HL-60 (cell line): ENCODE measurements around the gene GLIS1.

Experiments used
- DNase-seq, 2 experiments: peaks; one replicate each; pipeline ENCODE4 v3.0.0-alpha.2; 2010 to 2020; ENCODE audit warnings: low read depth in 1 of 2, low spot score in 1 of 2
- H3K27ac ChIP-seq: fragments of 250-450 bp; sonication (Bioruptor Pico); replicated peaks from 2 replicates; pipeline ENCODE4 v1.5.1; 2020; ENCODE audit warnings: mild to moderate bottlenecking, moderate library complexity
- H3K27me3 ChIP-seq: fragments of 250-450 bp; sonication (Bioruptor Pico); 2 replicates; pipeline ENCODE4 v1.5.1; 2021; ENCODE audit warnings: mild to moderate bottlenecking, moderate library complexity; ENCODE audit not compliant: insufficient read depth, poor library complexity, severe bottlenecking
- H3K4me3 ChIP-seq: replicated peaks from 2 replicates; pipeline ENCODE4 v1.5.1; 2011; ENCODE audit warnings: mild to moderate bottlenecking, control low read depth, low read length; ENCODE audit not compliant: insufficient read depth
- GABPA ChIP-seq: IDR thresholded peaks from 2 replicates; pipeline ENCODE4 v1.6.1; 2012; ENCODE audit warnings: low read depth
- POLR2AphosphoS5 ChIP-seq: IDR thresholded peaks from 2 replicates; pipeline ENCODE4 v1.6.1; 2012; ENCODE audit warnings: low read depth
- SPI1 ChIP-seq: IDR thresholded peaks from 2 replicates; pipeline ENCODE4 v1.6.1; 2012; ENCODE audit warnings: low read depth, mild to moderate bottlenecking, borderline replicate concordance
- TF ChIP-seq, protein P1 (sequence below): IDR thresholded peaks from one replicate; pipeline ENCODE4 v1.5.1; 2011; ENCODE audit warnings: low read length, control low read depth, inconsistent platforms; ENCODE audit not compliant: insufficient read depth
- TF ChIP-seq, protein P2 (sequence below): IDR thresholded peaks from 2 replicates; pipeline ENCODE4 v1.6.1; 2012; ENCODE audit warnings: low read depth; ENCODE audit not compliant: insufficient replicate concordance

The GLIS1 gene

DNA sequence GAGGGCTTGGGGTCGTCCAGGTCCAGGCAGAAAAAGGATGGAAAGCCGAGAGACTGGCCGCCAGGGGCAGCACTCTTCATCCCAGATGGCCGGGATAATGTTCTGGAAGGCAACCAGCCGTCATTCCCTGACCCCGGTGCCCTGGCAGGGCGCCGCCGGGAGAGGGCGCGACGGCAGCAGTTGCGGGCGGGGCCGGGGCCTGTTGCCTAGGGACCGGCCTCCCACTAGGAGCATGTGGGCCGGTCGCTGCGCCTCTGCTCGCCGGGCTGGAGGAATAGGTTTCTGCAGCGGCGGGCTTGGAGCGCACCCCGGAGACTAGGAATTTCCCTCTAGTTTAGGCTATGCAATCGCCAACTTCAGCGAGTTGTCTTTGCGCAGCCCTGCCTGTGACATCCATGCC lies 268.8 kb downstream of the GLIS1 start:
- TF ChIP-seq SPI1 = no peak
- no peak for TF ChIP-seq POLR2AphosphoS5
- no peaks in the 10 kb centered on the region for H3K27me3 ChIP-seq
- no peak for DNase-seq
- H3K27ac ChIP-seq = no peak overlapping the region
- H3K4me3 ChIP-seq = no peak overlapping the region

DNA sequence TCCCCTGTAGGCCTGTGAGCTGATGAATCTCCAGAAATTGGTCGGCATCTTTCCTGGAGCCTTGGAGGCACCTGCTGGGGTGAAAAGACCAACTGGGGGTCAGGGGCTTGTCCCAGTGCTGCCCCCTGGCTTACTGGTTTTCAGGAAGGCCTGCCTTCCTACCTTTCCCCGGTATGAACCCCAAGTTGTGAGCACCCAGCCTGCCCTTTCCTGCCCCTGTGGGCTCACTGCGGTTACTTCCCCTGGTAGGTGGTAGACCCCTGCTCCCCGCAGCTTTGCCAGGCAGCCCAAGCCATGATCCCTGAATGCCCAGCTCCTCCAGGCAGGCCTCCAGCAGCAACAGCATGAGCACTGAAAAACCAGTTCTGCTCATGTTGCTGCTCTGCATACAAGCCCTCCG lies 269.6 kb downstream of the GLIS1 start:
- Histone ChIP-seq H3K27me3 (no peaks in the 10 kb centered on the region), H3K27ac (no peak overlapping the region), H3K4me3 (no peak overlapping the region)
- DNase-seq = no peak
- TF ChIP-seq, protein P1, sequence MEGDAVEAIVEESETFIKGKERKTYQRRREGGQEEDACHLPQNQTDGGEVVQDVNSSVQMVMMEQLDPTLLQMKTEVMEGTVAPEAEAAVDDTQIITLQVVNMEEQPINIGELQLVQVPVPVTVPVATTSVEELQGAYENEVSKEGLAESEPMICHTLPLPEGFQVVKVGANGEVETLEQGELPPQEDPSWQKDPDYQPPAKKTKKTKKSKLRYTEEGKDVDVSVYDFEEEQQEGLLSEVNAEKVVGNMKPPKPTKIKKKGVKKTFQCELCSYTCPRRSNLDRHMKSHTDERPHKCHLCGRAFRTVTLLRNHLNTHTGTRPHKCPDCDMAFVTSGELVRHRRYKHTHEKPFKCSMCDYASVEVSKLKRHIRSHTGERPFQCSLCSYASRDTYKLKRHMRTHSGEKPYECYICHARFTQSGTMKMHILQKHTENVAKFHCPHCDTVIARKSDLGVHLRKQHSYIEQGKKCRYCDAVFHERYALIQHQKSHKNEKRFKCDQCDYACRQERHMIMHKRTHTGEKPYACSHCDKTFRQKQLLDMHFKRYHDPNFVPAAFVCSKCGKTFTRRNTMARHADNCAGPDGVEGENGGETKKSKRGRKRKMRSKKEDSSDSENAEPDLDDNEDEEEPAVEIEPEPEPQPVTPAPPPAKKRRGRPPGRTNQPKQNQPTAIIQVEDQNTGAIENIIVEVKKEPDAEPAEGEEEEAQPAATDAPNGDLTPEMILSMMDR = no peak
- no peak for TF ChIP-seq SPI1
- TF ChIP-seq, protein P2, sequence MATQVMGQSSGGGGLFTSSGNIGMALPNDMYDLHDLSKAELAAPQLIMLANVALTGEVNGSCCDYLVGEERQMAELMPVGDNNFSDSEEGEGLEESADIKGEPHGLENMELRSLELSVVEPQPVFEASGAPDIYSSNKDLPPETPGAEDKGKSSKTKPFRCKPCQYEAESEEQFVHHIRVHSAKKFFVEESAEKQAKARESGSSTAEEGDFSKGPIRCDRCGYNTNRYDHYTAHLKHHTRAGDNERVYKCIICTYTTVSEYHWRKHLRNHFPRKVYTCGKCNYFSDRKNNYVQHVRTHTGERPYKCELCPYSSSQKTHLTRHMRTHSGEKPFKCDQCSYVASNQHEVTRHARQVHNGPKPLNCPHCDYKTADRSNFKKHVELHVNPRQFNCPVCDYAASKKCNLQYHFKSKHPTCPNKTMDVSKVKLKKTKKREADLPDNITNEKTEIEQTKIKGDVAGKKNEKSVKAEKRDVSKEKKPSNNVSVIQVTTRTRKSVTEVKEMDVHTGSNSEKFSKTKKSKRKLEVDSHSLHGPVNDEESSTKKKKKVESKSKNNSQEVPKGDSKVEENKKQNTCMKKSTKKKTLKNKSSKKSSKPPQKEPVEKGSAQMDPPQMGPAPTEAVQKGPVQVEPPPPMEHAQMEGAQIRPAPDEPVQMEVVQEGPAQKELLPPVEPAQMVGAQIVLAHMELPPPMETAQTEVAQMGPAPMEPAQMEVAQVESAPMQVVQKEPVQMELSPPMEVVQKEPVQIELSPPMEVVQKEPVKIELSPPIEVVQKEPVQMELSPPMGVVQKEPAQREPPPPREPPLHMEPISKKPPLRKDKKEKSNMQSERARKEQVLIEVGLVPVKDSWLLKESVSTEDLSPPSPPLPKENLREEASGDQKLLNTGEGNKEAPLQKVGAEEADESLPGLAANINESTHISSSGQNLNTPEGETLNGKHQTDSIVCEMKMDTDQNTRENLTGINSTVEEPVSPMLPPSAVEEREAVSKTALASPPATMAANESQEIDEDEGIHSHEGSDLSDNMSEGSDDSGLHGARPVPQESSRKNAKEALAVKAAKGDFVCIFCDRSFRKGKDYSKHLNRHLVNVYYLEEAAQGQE = no peak

DNA sequence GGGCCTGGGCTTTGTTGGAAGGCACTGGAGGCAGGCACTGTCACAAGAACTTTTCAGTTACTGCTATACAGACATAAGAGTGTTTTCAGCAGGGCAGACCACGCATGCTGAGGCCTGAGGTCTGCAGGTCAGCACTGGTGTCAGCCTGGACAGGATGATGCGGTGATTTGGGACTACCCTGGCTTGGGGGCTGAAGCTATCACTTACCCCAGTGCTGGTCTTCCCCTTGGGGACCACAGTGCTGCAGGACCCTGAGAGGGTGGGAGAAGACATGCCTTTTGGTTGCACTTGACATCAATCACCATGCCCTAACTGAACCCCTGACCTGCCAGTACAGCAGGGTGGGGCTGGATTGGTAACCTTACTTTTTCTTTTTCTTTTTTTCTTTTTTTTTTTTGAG lies 270.6 kb downstream of the GLIS1 start:
- TF ChIP-seq, protein P2 = no peak
- TF ChIP-seq POLR2AphosphoS5 (no peak), GABPA (no peak), SPI1 (no peak)
- TF ChIP-seq, protein P1 = no peak
- no peak overlapping the region for H3K4me3 ChIP-seq
- H3K27me3 ChIP-seq = no peaks in the 10 kb centered on the region
- no peak overlapping the region for H3K27ac ChIP-seq
- no peak for DNase-seq

GRCh38 chr1:53467391-53467790 lies 271.6 kb downstream of the GLIS1 start:
- no peak overlapping the region for H3K4me3 ChIP-seq
- H3K27ac ChIP-seq = no peak overlapping the region
- DNase-seq = no peak
- TF ChIP-seq, protein P2 = no peak
- TF ChIP-seq, protein P1 = no peak
- TF ChIP-seq SPI1 = no peak
- TF ChIP-seq POLR2AphosphoS5 = no peak
- TF ChIP-seq GABPA = no peak
- no peaks in the 10 kb centered on the region for H3K27me3 ChIP-seq
